DOHH2 (cell line): Measurements from ENCODE around the gene GGT7.
"Not testable (repeated sequence)": the region's sequence is repeated elsewhere in the genome, so short reads cannot be mapped to it uniquely, and the experiment has no call there.

Experiments
- H3F3A ChIP-seq: fragments of 200-600 bp; sonication (generic), shearing (Covaris generic); 2 replicates; pipeline ENCODE4 v1.6.0; 2016; ENCODE audit warnings: antibody characterized with exemption, mild to moderate bottlenecking; ENCODE audit not compliant: control insufficient read depth, insufficient read depth
- H3K27ac ChIP-seq: fragments of 200-600 bp; sonication (generic); 2 replicates; pipeline ENCODE4 v1.5.1; 2014; ENCODE audit warnings: low read depth, mild to moderate bottlenecking, low read length, moderate library complexity
- H3K27me3 ChIP-seq: fragments of 200-600 bp; sonication (generic); 2 replicates; pipeline ENCODE4 v1.6.1; 2014; ENCODE audit warnings: mild to moderate bottlenecking, low read length, mixed read lengths; ENCODE audit not compliant: control insufficient read depth
- H3K36me3 ChIP-seq: fragments of 200-600 bp; sonication (generic); 2 replicates; pipeline ENCODE4 v1.6.1; 2014; ENCODE audit warnings: mild to moderate bottlenecking, low read length, moderate library complexity, mixed read lengths; ENCODE audit not compliant: control insufficient read depth
- H3K4me1 ChIP-seq: fragments of 200-600 bp; sonication (generic); 2 replicates; pipeline ENCODE4 v1.6.1; 2014; ENCODE audit warnings: mild to moderate bottlenecking, low read length, mixed read lengths; ENCODE audit not compliant: control insufficient read depth
- H3K4me2 ChIP-seq: fragments of 200-600 bp; sonication (generic); 2 replicates; pipeline ENCODE4 v1.6.0; 2014; ENCODE audit warnings: mild to moderate bottlenecking, low read length, moderate library complexity
- H3K4me3 ChIP-seq: fragments of 200-600 bp; sonication (generic); 2 replicates; pipeline ENCODE4 v1.5.1; 2014; ENCODE audit warnings: mild to moderate bottlenecking, low read length, mixed read lengths
- H3K79me2 ChIP-seq: fragments of 200-600 bp; sonication (generic); 2 replicates; pipeline ENCODE4 v1.6.1; 2014; ENCODE audit warnings: mild to moderate bottlenecking, low read length, mixed read lengths; ENCODE audit not compliant: control insufficient read depth
- H3K9me2 ChIP-seq: fragments of 200-600 bp; sonication (generic); replicated peaks from 2 replicates; pipeline ENCODE4 v1.6.1; 2014; ENCODE audit warnings: mild to moderate bottlenecking, low read length, mixed read lengths; ENCODE audit not compliant: control insufficient read depth
- H3K9me3 ChIP-seq: fragments of 200-600 bp; sonication (generic); 2 replicates; pipeline ENCODE4 v1.6.1; 2014; ENCODE audit warnings: antibody characterized with exemption, low read length, mixed read lengths; ENCODE audit not compliant: control insufficient read depth, insufficient read depth
- H4K20me1 ChIP-seq: fragments of 200-600 bp; sonication (generic); 2 replicates; pipeline ENCODE4 v1.6.0; 2014; ENCODE audit warnings: low read depth, mild to moderate bottlenecking, antibody characterized with exemption, low read length, moderate library complexity; ENCODE audit not compliant: control insufficient read depth, insufficient read depth
- CTCF ChIP-seq: fragments of 200-600 bp; sonication (generic); IDR thresholded peaks from one replicate; pipeline ENCODE4 v1.5.1; 2014; ENCODE audit warnings: antibody characterized with exemption, mild to moderate bottlenecking, low read depth, low read length; ENCODE audit not compliant: poor library complexity, severe bottlenecking
- EZH2phosphoT487 ChIP-seq: fragments of 200-600 bp; sonication (generic); IDR thresholded peaks from 2 replicates; pipeline ENCODE4 v1.6.1; 2017; ENCODE audit warnings: borderline replicate concordance, mild to moderate bottlenecking, antibody characterized with exemption, low read length, moderate library complexity, mixed read lengths

The GGT7 gene

GRCh38 chr20:34808583-34808982 lies 64.1 kb downstream of the GGT7 start:
- Histone ChIP-seq H3K9me3 (no peaks in the 10 kb centered on the region), H3K4me1 (peaks cover 4% of the 10 kb centered on the region; the same call in 1 of the 2 replicates), H3K4me3 (no peak overlapping the region), H4K20me1 (0 out of 2 replicates have a peak, but pooled peaks cover 3% of the 10 kb centered on the region), H3K27ac (no peak overlapping the region), H3K9me2 (no peaks in the 10 kb centered on the region), H3K79me2 (peaks cover 60% of the 10 kb centered on the region), H3K27me3 (no peaks in the 10 kb centered on the region), H3F3A (no peaks in the 10 kb centered on the region), H3K36me3 (no peaks in the 10 kb centered on the region), H3K4me2 (no peak overlapping the region)
- TF ChIP-seq EZH2phosphoT487 (no peak), CTCF (no peak)

- H3K27ac ChIP-seq, H3K4me3 ChIP-seq, H3K36me3 ChIP-seq, H3K4me1 ChIP-seq, H3F3A ChIP-seq, H3K9me3 ChIP-seq, H3K27me3 ChIP-seq, H3K9me2 ChIP-seq, H4K20me1 ChIP-seq, H3K4me2 ChIP-seq: not testable (repeated sequence)
- peaks cover 58% of the 10 kb centered on the region for H3K79me2 ChIP-seq
These were observed 64.7 kb downstream of the GGT7 start for GRCh38 chr20:34807944-34808465.

GRCh38 chr20:34806255-34806654 lies 66.4 kb downstream of the GGT7 start:
- 0 out of 2 replicates have a peak, but pooled peaks cover 3% of the 10 kb centered on the region for H4K20me1 ChIP-seq
- no peaks in the 10 kb centered on the region for H3K9me3 ChIP-seq
- no peak overlapping the region for H3K27ac ChIP-seq
- no peaks in the 10 kb centered on the region for H3K27me3 ChIP-seq
- H3K9me2 ChIP-seq: no peaks in the 10 kb centered on the region
- no peaks in the 10 kb centered on the region for H3K36me3 ChIP-seq
- H3K79me2 ChIP-seq: peaks cover 53% of the 10 kb centered on the region
- H3K4me1 ChIP-seq: peaks cover 4% of the 10 kb centered on the region; the same call in 1 of the 2 replicates
- no peak overlapping the region for H3K4me2 ChIP-seq
- no peaks in the 10 kb centered on the region for H3F3A ChIP-seq
- no peak overlapping the region for H3K4me3 ChIP-seq
- TF ChIP-seq EZH2phosphoT487: no peak
- no peak for TF ChIP-seq CTCF

- Histone ChIP-seq H3K4me1 (no peaks in the 10 kb centered on the region), H3K27me3 (no peaks in the 10 kb centered on the region), H3K27ac (no peak overlapping the region), H3K79me2 (peaks cover 75% of the 10 kb centered on the region), H4K20me1 (no peaks in the 10 kb centered on the region; the same call in 1 of the 2 replicates), H3F3A (no peaks in the 10 kb centered on the region), H3K36me3 (no peaks in the 10 kb centered on the region), H3K4me2 (no peak overlapping the region), H3K9me3 (no peaks in the 10 kb centered on the region), H3K9me2 (no peaks in the 10 kb centered on the region), H3K4me3 (no peak overlapping the region)
- TF ChIP-seq CTCF (no peak), EZH2phosphoT487 (no peak)
These were observed 73.8 kb downstream of the GGT7 start for GRCh38 chr20:34798871-34799270.
